OCI-LY3 (cell line): ENCODE results near the gene C21orf91.

ENCODE experiments used
- H2AFZ ChIP-seq: fragments of 200-600, 300-600 bp; shearing (Covaris generic); 2 replicates; pipeline ENCODE4 v1.6.0; 2014; ENCODE audit warnings: antibody characterized with exemption, low read depth, low read length
- H3K27ac ChIP-seq: fragments of 200-600, 300-600 bp; sonication (generic); 2 replicates; pipeline ENCODE4 v1.5.1; 2014; ENCODE audit warnings: mild to moderate bottlenecking, low read length, moderate library complexity, mixed read lengths
- H3K27me3 ChIP-seq: fragments of 200-600, 300-600 bp; sonication (generic); 2 replicates; pipeline ENCODE4 v1.6.1; 2014; ENCODE audit warnings: low read depth, low read length, mixed read lengths
- H3K36me3 ChIP-seq: fragments of 200-600, 300-600 bp; sonication (generic); replicated peaks from 2 replicates; pipeline ENCODE3; 2014; ENCODE audit warnings: low read depth, low read length, mixed read lengths
- H3K4me1 ChIP-seq: fragments of 300-600, 200-600 bp; sonication (generic); 2 replicates; pipeline ENCODE4 v1.6.1; 2014; ENCODE audit warnings: low read length, mixed read lengths
- H3K4me2 ChIP-seq: fragments of 200-600, 300-600 bp; sonication (generic); 2 replicates; pipeline ENCODE4 v1.6.1; 2014; ENCODE audit warnings: low read length, mixed read lengths
- H3K4me3 ChIP-seq: fragments of 300-600, 200-600 bp; sonication (generic); 2 replicates; pipeline ENCODE4 v1.5.1; 2014; ENCODE audit warnings: antibody characterized with exemption, mild to moderate bottlenecking, low read length, moderate library complexity
- H3K79me2 ChIP-seq: fragments of 300-600, 200-600 bp; shearing (Covaris generic); 2 replicates; pipeline ENCODE4 v1.6.1; 2014; ENCODE audit warnings: mild to moderate bottlenecking, low read length, mixed read lengths
- H3K9ac ChIP-seq: fragments of 300-600, 200-600 bp; shearing (Covaris generic); 2 replicates; pipeline ENCODE4 v1.6.0; 2014; ENCODE audit warnings: mild to moderate bottlenecking, low read length, moderate library complexity
- H3K9me3 ChIP-seq: fragments of 200-600, 300-600 bp; shearing (Covaris generic); 2 replicates; pipeline ENCODE4 v1.6.1; 2014; ENCODE audit warnings: low read length, mixed read lengths; ENCODE audit not compliant: insufficient read depth
- H4K20me1 ChIP-seq: fragments of 200-600, 300-600 bp; sonication (generic); 2 replicates; pipeline ENCODE4 v1.6.1; 2016; ENCODE audit warnings: low read length, mixed read lengths; ENCODE audit not compliant: insufficient read depth
- CTCF ChIP-seq: fragments of 200-600, 300-600 bp; sonication (generic); IDR thresholded peaks from 2 replicates; pipeline ENCODE4 v1.5.1; 2014; ENCODE audit warnings: antibody characterized with exemption, low read length, low read depth
- EZH2phosphoT487 ChIP-seq: fragments of 200-600 bp; shearing (Covaris generic); IDR thresholded peaks from 2 replicates; pipeline ENCODE4 v1.6.1; 2018; ENCODE audit warnings: antibody characterized with exemption, mixed run types, low read depth

The C21orf91 gene

DNA sequence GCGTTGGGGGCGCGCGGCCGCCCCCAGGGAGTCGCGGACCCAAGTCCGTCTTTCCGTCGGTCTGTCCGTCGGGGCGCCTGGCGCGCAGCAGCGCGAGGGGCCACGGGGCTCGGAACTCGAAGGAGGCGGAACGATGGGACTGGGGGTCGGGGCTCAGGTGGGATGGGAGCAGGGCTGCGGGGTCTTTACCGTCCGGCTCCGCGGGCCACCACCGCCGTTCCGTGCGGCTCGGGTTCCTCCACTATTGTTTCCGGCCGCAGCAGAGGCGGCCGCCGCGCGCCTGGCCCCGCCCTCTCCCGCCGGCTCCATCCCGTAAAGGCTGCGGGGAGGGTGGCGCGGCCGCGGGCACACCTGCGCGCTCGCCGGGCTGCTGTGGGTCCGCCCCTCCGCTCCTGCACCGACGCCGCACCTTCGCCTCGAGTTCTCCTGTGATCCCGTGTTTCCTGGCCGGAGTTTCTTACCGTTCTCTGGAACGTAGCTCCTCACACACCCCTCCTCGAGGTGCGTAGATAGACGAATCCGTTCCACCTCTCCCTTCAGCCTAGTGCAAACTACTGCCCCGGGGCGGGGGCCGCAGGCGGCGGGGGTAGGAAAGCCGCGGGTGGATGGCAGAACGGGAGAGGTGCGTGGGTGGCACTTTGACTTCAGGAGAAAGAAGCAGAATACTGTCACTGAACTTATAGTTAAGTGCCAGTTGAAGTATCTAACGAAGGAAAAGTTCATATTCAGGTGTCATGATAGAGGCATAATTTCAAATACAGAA, at the start of gene C21orf91:
TSS of gene C21orf91 (minus strand) at position 243 of the 763 bp plus-strand sequence. CDS start 1,038 bp downstream, outside the sequence.
- peak within 1 kb of the TSS; percentile 99 for H3K4me2 ChIP-seq
- H3K27me3 ChIP-seq: no peaks in the 10 kb centered on the region
- 0 out of 2 replicates have a peak, but pooled peaks cover 5% of the 10 kb centered on the region for H4K20me1 ChIP-seq
- peaks cover 15% of the 10 kb centered on the region for H3K36me3 ChIP-seq
- H3K79me2 ChIP-seq: peaks cover 25% of the 10 kb centered on the region
- peaks cover 20% of the 10 kb centered on the region for H3K4me1 ChIP-seq
- H3K9ac ChIP-seq: peak within 1 kb of the TSS; percentile 93
- H2AFZ ChIP-seq: peak within 1 kb of the TSS; percentile 40
- TF ChIP-seq EZH2phosphoT487 (no peak), CTCF (no peak)
- peak within 1 kb of the TSS; percentile 93 for H3K4me3 ChIP-seq
- no peaks in the 10 kb centered on the region for H3K9me3 ChIP-seq
- H3K27ac ChIP-seq: peak within 1 kb of the TSS; percentile 79

DNA sequence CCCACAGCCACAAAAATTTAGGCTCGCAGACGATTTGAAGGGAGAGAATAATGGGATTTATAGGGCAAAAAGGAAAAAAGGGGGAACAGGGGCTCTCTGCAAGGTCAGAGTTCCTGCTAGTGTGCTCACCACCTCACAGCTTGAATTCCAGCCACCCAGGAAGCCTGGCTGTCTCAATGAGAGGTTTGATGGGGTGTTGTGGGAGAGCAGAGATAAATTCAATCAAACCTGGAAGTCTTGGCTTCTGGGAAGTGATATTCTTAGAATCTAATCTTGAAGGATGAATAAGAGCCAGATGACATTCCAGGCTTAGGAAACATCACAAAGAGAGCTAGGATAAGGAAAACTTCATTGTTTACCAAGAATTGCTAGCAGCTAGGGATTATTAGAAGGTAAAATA, 47.4 kb upstream of the C21orf91 start:
- no peak overlapping the region for H2AFZ ChIP-seq
- no peak overlapping the region for H3K4me2 ChIP-seq
- no peaks in the 10 kb centered on the region for H3K27me3 ChIP-seq
- no peaks in the 10 kb centered on the region for H3K9me3 ChIP-seq
- no peak overlapping the region for H3K9ac ChIP-seq
- H3K27ac ChIP-seq: no peak overlapping the region
- no peaks in the 10 kb centered on the region for H3K36me3 ChIP-seq
- TF ChIP-seq CTCF (no peak), EZH2phosphoT487 (no peak)
- no peaks in the 10 kb centered on the region for H3K4me1 ChIP-seq
- H3K79me2 ChIP-seq: no peaks in the 10 kb centered on the region
- no peaks in the 10 kb centered on the region for H4K20me1 ChIP-seq
- no peak overlapping the region for H3K4me3 ChIP-seq

DNA sequence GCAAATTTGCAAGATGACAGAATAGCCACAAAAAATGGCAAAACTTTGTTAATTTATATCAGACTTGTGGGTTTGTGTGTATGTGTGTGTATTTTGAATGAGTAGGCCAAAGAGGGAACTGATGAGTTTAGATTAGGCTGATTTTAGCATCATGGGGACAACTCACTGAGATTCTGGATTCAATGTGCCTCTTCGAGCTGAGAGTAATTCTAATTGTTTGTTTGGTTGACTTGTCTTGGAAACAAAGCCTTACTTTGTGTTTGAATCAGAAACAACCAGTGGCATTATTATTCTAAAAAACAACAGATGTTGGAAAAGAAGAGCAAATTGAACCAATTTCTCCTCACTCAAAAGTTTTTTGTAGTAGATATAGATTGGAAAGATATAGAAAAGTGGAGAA, 40.5 kb upstream of the C21orf91 start:
- TF ChIP-seq EZH2phosphoT487 (no peak), CTCF (no peak)
- Histone ChIP-seq H3K4me2 (no peak overlapping the region), H3K36me3 (no peaks in the 10 kb centered on the region), H3K4me1 (no peaks in the 10 kb centered on the region), H3K79me2 (no peaks in the 10 kb centered on the region), H3K9ac (no peak overlapping the region), H3K4me3 (no peak overlapping the region), H3K27ac (no peak overlapping the region), H3K9me3 (no peaks in the 10 kb centered on the region), H3K27me3 (no peaks in the 10 kb centered on the region), H4K20me1 (no peaks in the 10 kb centered on the region), H2AFZ (no peak overlapping the region)

DNA sequence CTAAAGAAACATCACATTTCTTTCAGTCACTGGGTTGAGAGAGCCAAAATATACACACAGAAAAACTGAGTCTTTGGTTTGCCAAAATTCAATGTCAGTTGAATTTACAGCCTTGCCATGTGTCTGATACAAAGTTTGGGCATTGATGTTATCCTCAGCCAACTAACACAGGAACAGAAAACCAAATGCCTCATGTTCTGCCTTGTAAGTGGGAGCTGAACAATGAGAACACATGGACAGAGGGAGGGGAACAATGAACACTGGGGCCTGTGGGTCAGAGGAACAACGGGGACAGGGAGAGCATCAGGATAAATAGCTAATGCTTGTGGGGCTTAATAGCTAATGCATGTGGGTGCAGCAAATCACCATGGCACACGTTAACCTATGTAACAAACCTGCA, 39.6 kb upstream of the C21orf91 start:
- no peaks in the 10 kb centered on the region for H3K4me1 ChIP-seq
- H3K4me2 ChIP-seq: no peak overlapping the region
- TF ChIP-seq EZH2phosphoT487 (no peak), CTCF (no peak)
- no peaks in the 10 kb centered on the region for H3K9me3 ChIP-seq
- H3K27me3 ChIP-seq: no peaks in the 10 kb centered on the region
- no peak overlapping the region for H3K9ac ChIP-seq
- H3K79me2 ChIP-seq: no peaks in the 10 kb centered on the region
- no peak overlapping the region for H3K4me3 ChIP-seq
- no peaks in the 10 kb centered on the region for H4K20me1 ChIP-seq
- H2AFZ ChIP-seq: no peak overlapping the region
- H3K36me3 ChIP-seq: no peaks in the 10 kb centered on the region
- H3K27ac ChIP-seq: no peak overlapping the region
